ENCODE data around the gene RPL31.
"Not testable (repeated sequence)": the region's sequence is repeated elsewhere in the genome, so short reads cannot be mapped to it uniquely, and the experiment has no call there.

The RPL31 gene

GRCh38 chr2:101032084-101032776, 30.1 kb downstream of the RPL31 start:
- no peak for DNase-seq

- DNase-seq = no peak
These were observed 34.5 kb downstream of the RPL31 start for GRCh38 chr2:101036562-101036961.

- no peak for DNase-seq
These were observed 35.2 kb downstream of the RPL31 start for GRCh38 chr2:101037161-101037755.

GRCh38 chr2:101038455-101039255, 36.6 kb downstream of the RPL31 start:
- DNase-seq = no peak

- no peak for DNase-seq
These were observed 38.0 kb downstream of the RPL31 start for GRCh38 chr2:101040072-101040471.

- no peak for DNase-seq
These were observed 38.7 kb downstream of the RPL31 start for GRCh38 chr2:101040761-101041160.

GRCh38 chr2:101041413-101041812, 39.3 kb downstream of the RPL31 start:
- no peak for DNase-seq

- no peak for DNase-seq
These were observed 43.2 kb downstream of the RPL31 start for GRCh38 chr2:101045330-101045729.

- DNase-seq = no peak
These were observed 45.1 kb downstream of the RPL31 start for GRCh38 chr2:101047075-101047766.

- no peak for DNase-seq
These were observed 45.7 kb downstream of the RPL31 start for GRCh38 chr2:101047774-101048173.

GRCh38 chr2:101048756-101049155, 46.7 kb downstream of the RPL31 start:
- no peak for DNase-seq

- DNase-seq = not testable (repeated sequence)
These were observed 48.8 kb downstream of the RPL31 start for GRCh38 chr2:101050886-101051285.

- no peak for DNase-seq
These were observed 50.1 kb downstream of the RPL31 start for GRCh38 chr2:101052147-101052546.

- DNase-seq = no peak
These were observed 51.0 kb downstream of the RPL31 start for GRCh38 chr2:101053117-101053516.

All from activated CD4-positive, alpha-beta T cell treated with anti-CD3 and anti-CD28 coated beads for 1 hour (primary cell).